ENCODE data around the gene NCEH1. TPM values are rescaled to one million over a fixed set of nuclear protein-coding genes. Genes with fewer than 3 reads are reported as not detected.

Gene NCEH1
- total and polyA plus RNA-seq, 4 donors: 1.1 to 32.3 (median 2.5) TPM

DNA sequence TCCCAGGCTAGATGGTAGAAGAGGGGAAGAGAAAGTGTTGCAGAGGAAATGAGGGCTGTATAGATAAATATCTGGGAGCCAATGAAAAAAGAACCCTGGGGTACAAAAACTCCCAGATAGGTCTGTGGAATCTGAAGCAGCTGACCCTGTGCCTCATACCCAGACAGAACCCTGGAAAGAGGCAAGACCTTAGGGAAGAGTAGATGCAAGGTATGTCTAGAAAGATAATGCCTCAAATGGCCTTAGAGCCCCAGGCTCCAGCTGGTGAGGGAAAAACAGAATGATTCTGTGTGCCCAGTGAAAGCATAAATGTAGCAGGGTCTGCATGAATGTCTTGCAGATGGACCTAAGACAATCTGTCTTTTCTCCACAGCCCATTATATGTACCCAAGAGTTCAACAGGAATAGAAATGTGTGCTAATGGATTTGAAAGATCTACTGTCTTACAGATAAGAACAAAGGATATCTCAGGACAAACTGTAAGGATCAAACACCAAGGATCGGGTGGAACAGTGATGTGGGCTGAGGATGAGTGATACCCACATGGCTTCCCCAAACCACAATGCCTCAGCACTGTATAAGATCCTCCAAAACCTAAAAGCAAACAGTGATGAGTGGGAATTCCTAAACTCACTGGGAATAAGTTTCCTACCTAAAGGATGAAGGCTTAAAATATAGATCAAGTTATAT, 58.8 kb downstream of the NCEH1 start:
- no peak for TF ChIP-seq JUND (IDR thresholded peaks at IDR 0.05)
- TF ChIP-seq, protein P1, sequence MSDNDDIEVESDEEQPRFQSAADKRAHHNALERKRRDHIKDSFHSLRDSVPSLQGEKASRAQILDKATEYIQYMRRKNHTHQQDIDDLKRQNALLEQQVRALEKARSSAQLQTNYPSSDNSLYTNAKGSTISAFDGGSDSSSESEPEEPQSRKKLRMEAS (IDR thresholded peaks at IDR 0.05): no peak
- TF ChIP-seq, protein P2, sequence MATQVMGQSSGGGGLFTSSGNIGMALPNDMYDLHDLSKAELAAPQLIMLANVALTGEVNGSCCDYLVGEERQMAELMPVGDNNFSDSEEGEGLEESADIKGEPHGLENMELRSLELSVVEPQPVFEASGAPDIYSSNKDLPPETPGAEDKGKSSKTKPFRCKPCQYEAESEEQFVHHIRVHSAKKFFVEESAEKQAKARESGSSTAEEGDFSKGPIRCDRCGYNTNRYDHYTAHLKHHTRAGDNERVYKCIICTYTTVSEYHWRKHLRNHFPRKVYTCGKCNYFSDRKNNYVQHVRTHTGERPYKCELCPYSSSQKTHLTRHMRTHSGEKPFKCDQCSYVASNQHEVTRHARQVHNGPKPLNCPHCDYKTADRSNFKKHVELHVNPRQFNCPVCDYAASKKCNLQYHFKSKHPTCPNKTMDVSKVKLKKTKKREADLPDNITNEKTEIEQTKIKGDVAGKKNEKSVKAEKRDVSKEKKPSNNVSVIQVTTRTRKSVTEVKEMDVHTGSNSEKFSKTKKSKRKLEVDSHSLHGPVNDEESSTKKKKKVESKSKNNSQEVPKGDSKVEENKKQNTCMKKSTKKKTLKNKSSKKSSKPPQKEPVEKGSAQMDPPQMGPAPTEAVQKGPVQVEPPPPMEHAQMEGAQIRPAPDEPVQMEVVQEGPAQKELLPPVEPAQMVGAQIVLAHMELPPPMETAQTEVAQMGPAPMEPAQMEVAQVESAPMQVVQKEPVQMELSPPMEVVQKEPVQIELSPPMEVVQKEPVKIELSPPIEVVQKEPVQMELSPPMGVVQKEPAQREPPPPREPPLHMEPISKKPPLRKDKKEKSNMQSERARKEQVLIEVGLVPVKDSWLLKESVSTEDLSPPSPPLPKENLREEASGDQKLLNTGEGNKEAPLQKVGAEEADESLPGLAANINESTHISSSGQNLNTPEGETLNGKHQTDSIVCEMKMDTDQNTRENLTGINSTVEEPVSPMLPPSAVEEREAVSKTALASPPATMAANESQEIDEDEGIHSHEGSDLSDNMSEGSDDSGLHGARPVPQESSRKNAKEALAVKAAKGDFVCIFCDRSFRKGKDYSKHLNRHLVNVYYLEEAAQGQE (IDR thresholded peaks at IDR 0.05): no peak
- TF ChIP-seq GABPA (IDR thresholded peaks at IDR 0.05 in 1 of 2, conservative IDR thresholded peaks at IDR 0.05 in 1 of 2): no peak
- no peak for TF ChIP-seq TAF1 (conservative IDR thresholded peaks at IDR 0.05)
- peaks cover 0 to 6% (median 2%) of the 10 kb centered on the region in 4 donors for H3K4me1 ChIP-seq (ENCODE audit: control insufficient read depth in 4 of 4, insufficient read depth in 4 of 4, low read length in 3 of 4)
- H3K36me3 ChIP-seq (ENCODE audit: control insufficient read depth in 4 of 4, insufficient read depth in 3 of 4, low read depth in 1 of 4, low read length in 3 of 4): no peaks in the 10 kb centered on the region
- H3K27me3 ChIP-seq (ENCODE audit: control insufficient read depth in 4 of 4, insufficient read depth in 4 of 4, low read length in 3 of 4): no peaks in the 10 kb centered on the region
- no peak overlapping the region for H3K4me3 ChIP-seq (ENCODE audit: low read depth in 1 of 3, low read length in 3 of 3)
- WGBS: 5% methylated on average over 1 of the region's 1 CpG
- no peak overlapping the region for H3K9ac ChIP-seq (ENCODE audit: low read depth in 1 of 2, low read length in 2 of 2)
- no peak overlapping the region for H3K27ac ChIP-seq (ENCODE audit: low read depth in 1 of 2, low read length in 2 of 2)
- DNase-seq (ENCODE audit: low spot score): no peak
- H3K9me3 ChIP-seq (ENCODE audit: control insufficient read depth in 4 of 4, low read length in 3 of 4): no peaks in the 10 kb centered on the region

DNA sequence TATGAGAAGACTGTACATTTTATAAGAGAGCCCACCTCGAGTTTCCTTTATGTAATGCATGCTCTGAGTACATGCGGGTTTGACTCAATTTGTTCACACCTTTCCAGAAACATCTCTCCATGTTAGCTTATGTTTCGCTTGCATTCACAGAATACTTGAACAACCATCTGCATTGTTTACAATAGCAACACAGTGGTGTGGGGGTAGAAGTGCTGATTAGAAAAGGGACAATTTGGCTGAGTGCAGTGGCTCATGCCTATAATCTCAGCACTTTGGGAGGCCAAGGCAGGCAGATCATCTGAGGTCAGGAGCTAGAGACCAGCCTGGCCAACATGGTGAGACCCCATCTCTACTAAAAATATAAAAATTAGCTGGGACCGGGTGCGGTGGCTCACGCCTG, 60.9 kb downstream of the NCEH1 start:
- no peak for DNase-seq (ENCODE audit: low spot score)

More for the DNA sequence above, 60.9 kb downstream of the NCEH1 start:
- Histone ChIP-seq H3K27me3 (ENCODE audit: control insufficient read depth in 4 of 4, insufficient read depth in 4 of 4, low read length in 3 of 4) (no peaks in the 10 kb centered on the region), H3K4me3 (ENCODE audit: low read depth in 1 of 3, low read length in 3 of 3) (no peak overlapping the region), H3K27ac (ENCODE audit: low read depth in 1 of 2, low read length in 2 of 2) (no peak overlapping the region), H3K4me1 (ENCODE audit: control insufficient read depth in 4 of 4, insufficient read depth in 4 of 4, low read length in 3 of 4) (peaks cover 0 to 9% (median 3%) of the 10 kb centered on the region in 4 donors), H3K36me3 (ENCODE audit: control insufficient read depth in 4 of 4, insufficient read depth in 3 of 4, low read depth in 1 of 4, low read length in 3 of 4) (no peaks in the 10 kb centered on the region), H3K9me3 (ENCODE audit: control insufficient read depth in 4 of 4, low read length in 3 of 4) (no peaks in the 10 kb centered on the region), H3K9ac (ENCODE audit: low read depth in 1 of 2, low read length in 2 of 2) (no peak overlapping the region)
- whole genome bisulfite sequencing: 96% methylated on average over 6 of the region's 6 CpGs
- TF ChIP-seq FOXA1 (IDR thresholded peaks at IDR 0.05): no peak
- TF ChIP-seq HNF4A (conservative IDR thresholded peaks at IDR 0.05): no peak
- TF ChIP-seq, protein P3, sequence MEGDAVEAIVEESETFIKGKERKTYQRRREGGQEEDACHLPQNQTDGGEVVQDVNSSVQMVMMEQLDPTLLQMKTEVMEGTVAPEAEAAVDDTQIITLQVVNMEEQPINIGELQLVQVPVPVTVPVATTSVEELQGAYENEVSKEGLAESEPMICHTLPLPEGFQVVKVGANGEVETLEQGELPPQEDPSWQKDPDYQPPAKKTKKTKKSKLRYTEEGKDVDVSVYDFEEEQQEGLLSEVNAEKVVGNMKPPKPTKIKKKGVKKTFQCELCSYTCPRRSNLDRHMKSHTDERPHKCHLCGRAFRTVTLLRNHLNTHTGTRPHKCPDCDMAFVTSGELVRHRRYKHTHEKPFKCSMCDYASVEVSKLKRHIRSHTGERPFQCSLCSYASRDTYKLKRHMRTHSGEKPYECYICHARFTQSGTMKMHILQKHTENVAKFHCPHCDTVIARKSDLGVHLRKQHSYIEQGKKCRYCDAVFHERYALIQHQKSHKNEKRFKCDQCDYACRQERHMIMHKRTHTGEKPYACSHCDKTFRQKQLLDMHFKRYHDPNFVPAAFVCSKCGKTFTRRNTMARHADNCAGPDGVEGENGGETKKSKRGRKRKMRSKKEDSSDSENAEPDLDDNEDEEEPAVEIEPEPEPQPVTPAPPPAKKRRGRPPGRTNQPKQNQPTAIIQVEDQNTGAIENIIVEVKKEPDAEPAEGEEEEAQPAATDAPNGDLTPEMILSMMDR (IDR thresholded peaks at IDR 0.05; ENCODE audit: low read depth, low read length, missing input control): no peak
- no peak for TF ChIP-seq HNF4G (IDR thresholded peaks at IDR 0.05)
- TF ChIP-seq, protein P4, sequence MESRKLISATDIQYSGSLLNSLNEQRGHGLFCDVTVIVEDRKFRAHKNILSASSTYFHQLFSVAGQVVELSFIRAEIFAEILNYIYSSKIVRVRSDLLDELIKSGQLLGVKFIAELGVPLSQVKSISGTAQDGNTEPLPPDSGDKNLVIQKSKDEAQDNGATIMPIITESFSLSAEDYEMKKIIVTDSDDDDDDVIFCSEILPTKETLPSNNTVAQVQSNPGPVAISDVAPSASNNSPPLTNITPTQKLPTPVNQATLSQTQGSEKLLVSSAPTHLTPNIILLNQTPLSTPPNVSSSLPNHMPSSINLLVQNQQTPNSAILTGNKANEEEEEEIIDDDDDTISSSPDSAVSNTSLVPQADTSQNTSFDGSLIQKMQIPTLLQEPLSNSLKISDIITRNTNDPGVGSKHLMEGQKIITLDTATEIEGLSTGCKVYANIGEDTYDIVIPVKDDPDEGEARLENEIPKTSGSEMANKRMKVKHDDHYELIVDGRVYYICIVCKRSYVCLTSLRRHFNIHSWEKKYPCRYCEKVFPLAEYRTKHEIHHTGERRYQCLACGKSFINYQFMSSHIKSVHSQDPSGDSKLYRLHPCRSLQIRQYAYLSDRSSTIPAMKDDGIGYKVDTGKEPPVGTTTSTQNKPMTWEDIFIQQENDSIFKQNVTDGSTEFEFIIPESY (IDR thresholded peaks at IDR 0.05): no peak
- TF ChIP-seq GABPA (IDR thresholded peaks at IDR 0.05 in 1 of 2, conservative IDR thresholded peaks at IDR 0.05 in 1 of 2): no peak
- TF ChIP-seq, protein P2 (IDR thresholded peaks at IDR 0.05): no peak
- no peak for TF ChIP-seq FOXA2 (IDR thresholded peaks at IDR 0.05)
- no peak for TF ChIP-seq EGR1 (IDR thresholded peaks at IDR 0.05; ENCODE audit: low read depth in 2 of 2)
- no peak for TF ChIP-seq RXRA (IDR thresholded peaks at IDR 0.05)
- TF ChIP-seq, protein P1 (IDR thresholded peaks at IDR 0.05): no peak
- TF ChIP-seq YY1 (IDR thresholded peaks at IDR 0.05): no peak
- TF ChIP-seq RAD21 (IDR thresholded peaks at IDR 0.05): no peak
- no peak for TF ChIP-seq TAF1 (conservative IDR thresholded peaks at IDR 0.05)
- TF ChIP-seq JUND (IDR thresholded peaks at IDR 0.05): no peak
- TF ChIP-seq, protein P5, sequence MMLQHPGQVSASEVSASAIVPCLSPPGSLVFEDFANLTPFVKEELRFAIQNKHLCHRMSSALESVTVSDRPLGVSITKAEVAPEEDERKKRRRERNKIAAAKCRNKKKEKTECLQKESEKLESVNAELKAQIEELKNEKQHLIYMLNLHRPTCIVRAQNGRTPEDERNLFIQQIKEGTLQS (IDR thresholded peaks at IDR 0.05): no peak
- TF ChIP-seq SP1 (IDR thresholded peaks at IDR 0.05): no peak
- no peak for TF ChIP-seq NR2F2 (IDR thresholded peaks at IDR 0.05)

All from liver (tissue), 9 donors.